CD1c-positive myeloid dendritic cell (primary cell): Measurements from ENCODE around the gene PUDP.
A peak's percentile ranks its signal among the peaks of the same experiment; 100 is the strongest.

Experiments
- DNase-seq: peaks from one replicate; pipeline ENCODE4 v3.0.0-alpha.2; 2016; ENCODE audit errors: extremely low spot score

PUDP gene

DNA sequence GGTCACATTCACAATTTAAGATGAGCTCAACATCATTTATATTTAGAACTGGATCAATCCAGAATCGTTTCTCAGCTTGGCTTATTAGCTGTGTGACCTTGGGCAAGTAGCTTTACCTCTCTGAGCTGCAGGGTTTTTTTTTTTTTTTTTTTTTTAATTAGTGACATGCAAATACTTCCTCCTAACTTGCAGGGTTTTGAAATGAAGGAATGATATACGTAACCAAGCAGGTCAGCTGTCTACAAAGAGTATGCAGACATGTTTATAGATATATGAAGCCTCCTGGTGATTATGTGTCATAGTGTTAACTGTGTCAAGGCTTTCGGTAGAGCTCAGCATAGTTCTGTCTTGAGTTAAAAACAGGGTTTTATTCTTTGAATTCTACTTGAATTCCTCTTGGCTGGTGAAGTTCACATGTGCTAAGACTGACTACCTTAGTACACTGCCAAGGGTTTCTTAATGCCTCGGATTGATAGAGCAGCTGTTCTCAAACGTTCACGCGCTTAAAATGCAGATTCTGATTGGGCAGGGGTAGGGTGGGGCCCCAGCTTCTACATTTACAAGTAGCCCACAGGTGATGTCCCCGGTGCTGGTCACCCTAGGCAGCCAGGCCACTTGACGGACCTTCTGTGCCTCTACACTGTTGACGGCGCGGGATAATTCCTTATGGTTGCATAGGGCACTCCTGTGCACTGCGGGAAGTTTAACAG is 1.1 kb downstream of the PUDP start:
- DNase-seq: peak; percentile 23

DNA sequence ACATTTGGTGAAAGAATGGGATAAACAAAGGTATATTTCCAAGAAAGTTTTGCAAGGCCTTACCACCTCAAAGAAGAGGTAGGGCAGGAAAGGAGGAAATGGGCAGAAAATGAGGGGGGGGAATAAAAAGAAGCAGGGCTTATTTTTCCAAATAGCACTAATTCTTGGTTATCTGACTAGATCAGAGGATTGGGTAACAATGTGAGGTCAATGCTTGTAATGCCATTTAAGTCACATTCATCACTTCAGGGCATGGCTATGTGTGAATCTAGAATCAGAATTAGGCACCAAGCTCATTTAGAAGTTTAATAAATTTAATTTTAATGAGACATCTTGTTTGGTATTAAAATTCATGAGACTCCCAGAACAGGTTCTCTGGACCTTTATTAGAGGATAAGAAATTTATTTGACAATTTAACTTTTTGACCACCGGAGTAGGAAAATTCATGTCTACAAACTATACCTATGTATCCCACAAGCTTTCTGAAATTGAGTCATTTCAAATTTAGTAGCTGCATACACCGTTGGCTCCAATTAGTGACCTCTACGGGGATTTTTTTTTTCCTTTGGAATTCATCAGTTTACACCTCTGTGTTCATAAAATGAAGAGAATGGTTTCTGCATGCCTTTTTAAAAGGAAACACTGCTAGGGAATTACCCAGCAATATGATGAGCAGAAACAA is 1.8 kb downstream of the PUDP start:
- DNase-seq: peak; percentile 5

DNA sequence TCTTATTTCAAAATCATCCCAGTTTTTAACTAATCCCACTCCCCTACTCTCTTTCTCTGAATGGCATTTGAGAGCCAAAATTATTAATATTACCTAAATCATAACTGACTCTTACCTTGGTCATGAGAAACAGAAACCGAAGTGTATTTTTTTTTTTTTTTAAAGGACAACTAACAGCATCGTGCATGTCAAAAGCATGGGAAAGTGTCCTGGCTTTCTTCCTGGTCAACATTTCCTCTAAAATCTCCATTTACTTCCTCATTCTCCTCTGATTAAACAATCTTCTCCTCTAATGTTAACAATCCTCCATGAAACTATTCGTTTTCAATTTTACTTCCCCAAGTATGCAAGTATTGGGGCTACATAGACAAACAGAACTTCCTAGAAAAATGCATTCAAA is 2.5 kb downstream of the PUDP start:
- DNase-seq: peak; percentile 31

DNA sequence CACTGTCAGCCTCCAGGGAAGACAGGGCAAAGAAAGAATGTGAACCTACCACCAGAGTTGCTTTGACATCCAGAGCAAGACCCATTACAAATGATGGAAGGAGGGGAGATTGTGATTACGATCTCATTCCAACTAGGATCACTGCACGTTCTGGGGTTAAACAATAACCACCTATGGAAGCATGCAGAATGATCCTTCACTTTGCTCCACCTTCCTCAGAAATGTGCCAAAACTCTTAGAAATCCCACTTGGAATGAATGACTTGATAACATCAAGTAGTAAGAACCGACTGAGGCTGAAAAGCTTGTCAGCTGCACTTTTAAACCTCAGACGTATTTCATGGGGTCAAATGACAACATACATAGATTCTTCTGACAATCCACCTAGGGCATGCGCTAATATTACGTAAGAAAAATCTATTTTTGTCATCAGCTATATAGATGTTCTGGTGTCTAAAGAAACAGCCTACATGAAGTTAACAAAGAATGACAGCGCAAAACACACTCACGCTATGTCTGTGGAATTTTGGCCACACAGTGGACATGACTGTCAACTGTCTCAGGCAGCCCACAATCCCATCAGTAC is 3.9 kb downstream of the PUDP start:
- DNase-seq: no peak

DNA sequence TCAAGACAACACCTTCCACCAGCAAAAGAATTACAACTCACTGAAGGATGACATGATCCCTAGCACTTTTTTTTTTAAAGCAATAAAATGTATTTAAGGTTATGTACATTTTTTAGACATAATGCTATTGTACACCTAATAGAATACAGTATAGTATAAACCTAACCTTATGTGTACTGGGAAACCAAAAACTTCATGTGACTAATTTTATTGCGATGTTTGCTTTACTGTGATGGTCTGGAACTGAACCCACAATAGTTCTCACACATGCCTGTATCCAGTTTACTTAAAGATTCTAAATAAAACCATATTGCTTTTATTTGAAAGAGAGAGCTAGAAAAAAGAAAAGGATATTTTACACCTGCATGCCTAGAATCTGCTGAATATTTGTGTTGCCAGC is 4.9 kb downstream of the PUDP start:
- DNase-seq: no peak

- DNase-seq: no peak
Measured at GRCh38 chrX:7139202-7140081, 8.5 kb downstream of the PUDP start.

- peak; percentile 2 for DNase-seq
Measured at GRCh38 chrX:7134981-7135380, 13.0 kb downstream of the PUDP start.

DNA sequence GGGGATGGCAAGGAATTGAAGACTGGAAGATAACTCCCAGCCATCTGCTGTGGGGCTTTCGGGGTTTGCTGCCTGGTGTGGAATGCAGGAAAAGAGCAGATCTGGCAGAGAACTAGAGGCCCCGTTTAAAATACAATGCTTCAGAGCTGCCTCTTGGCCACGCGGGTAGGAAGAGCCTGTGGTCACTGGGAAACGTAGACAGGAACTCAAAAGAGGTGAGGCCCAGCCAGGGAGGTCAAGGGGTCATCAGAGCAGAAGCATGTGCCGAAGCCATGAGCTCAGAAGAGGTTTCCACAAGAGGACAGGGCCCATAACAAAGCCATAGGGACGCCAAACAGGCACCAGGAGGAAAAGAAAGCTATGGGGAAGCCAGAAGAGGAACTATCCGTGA is 14.9 kb downstream of the PUDP start:
- peak; percentile 17 for DNase-seq

DNA sequence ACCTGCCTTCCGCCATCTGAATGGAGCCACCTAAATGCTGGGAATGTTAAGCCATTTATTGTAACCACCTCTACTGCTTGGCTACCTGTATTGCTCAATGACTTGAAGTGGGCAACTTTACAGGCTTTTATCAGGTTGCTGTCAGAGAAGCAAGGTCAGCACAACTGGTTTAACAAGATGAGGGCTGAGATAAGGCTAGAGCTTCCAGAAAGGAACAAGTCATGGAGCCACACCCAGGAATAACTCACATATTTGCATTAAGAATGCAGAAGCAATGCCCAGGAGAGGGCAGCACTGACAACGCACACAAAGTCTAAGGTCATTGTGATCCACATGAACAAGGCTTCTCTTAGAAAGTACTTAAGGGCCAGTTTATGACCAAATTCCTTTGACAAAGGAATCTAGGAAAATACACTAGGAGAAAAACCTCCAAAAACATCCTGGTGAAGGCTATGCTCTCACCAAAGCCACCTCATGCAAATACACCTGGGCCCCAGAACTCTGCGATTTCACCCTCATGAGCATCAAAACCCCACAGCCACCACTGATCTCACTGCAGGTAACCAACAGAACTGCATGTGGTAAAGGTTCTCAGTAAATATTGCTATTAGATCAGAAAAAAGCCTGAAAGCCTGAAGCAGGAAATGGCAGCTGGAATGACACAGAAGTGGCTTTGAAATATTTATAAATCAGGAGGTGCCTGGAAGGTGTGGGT is 15.5 kb downstream of the PUDP start:
- DNase-seq: peak; percentile 34

GRCh38 chrX:7131621-7132020 is 16.3 kb downstream of the PUDP start:
- DNase-seq: no peak

DNA sequence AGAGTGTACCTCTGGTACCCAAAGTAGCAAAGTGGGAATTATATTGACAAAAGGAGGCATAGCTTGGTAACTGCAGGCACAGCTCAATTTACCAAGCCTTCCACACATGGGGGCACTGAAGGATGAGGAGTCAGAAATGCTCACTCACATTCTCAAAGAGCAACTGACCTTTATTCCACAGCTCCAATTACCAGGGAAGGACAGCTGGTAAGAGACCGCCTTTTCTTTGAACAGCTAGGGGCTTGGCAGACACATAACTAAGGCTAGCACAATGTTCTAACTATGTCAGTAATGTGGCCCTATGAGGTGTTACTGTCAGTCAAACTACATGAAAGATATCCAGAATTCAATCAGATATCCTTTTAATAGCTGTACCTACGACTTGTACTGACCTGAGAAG is 20.9 kb downstream of the PUDP start:
- DNase-seq: no peak

DNA sequence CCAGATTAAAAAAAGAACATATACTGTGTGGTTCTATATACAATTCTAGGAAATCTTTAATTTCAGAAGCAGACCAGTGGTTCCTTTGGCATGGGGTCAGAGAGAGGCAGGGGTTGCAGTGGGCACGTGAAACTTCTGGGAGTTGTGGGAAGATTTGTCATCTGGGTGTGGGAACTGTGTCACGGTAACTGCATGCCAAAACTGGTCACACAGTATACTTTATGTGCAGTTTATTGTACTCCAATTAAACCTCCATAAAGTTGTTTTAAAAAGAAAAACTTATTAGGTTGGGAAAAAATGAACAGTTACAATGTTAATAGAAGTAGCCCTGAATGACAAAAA is 27.1 kb downstream of the PUDP start:
- DNase-seq: no peak

GRCh38 chrX:7119950-7120877 is 27.7 kb downstream of the PUDP start:
- DNase-seq: no peak

DNA sequence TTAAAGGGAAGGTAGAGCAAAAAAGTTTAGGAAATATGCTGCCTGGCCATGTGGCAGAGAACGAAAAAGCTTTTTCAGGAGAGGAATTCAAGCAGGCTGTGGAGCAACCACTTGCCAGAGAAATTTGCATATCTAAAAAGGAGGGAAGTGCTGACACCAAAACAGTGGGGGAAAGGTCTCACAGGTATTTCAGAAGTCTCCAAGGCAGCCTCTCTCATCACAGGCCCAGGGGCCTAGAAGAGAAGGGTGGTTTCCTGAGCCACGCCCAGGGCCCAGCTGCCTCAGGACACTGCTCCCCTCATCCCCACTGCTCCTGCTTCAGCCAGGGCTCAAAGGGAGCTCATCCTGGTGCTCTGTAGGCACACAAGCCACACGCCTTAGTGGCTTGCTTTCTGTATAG is 30.4 kb downstream of the PUDP start:
- no peak for DNase-seq

DNA sequence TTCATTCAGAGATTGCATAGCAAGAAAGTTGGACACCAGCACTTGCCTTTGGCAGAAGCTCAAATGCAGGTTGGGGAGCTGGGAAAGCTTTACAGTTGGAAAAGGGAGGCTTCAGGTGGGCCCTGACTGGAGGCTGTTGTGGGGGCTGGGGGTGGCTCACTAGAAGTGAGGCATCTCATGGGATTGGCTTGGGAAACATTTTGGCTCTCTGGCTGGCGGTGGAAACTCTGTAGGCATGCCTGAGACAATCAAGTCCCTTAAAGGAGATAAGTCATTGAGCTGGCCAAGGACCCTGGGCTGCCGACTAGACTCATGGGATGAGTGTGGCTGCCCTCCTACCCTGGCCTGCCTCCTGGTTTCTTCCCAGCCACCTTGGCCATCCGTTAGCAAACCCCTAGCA is 31.9 kb downstream of the PUDP start:
- no peak for DNase-seq

DNA sequence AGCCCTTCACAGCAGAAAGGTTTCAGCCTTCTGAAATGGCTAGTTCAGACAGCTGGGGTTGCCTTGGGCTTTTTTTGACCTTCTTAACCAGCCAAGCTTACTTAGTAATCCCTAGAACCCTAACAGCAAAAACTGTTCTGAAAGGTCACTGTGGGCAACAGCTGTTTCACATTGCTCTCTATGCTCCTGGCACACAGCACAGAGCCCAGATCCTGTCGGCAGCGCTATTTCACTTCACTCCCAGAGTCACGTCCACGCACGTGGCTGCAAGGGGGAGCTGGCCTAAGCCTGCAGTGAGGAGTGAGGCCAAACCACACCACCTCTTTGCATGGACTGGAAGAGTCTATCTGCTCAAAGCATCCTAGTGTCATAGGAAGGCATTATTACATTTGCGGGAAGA is 32.4 kb downstream of the PUDP start:
- no peak for DNase-seq

DNA sequence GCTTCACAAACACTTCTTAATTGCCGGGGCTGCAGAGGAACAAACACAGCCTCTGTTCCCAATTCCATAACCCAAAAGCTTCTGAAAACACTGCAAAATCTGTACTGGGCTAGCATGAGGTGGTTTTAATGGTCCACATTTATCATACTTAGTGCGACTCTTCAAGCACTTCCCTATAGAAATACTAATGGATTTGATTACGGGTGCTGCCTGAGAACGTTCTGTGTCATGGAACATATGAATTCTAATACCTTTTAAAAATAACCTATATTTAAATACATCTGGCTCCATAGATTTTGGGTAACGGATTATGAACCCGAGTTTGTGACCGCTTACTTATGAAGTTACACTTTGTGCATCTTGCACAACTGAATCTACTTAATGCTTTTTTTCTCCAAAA is 35.9 kb downstream of the PUDP start:
- no peak for DNase-seq

DNA sequence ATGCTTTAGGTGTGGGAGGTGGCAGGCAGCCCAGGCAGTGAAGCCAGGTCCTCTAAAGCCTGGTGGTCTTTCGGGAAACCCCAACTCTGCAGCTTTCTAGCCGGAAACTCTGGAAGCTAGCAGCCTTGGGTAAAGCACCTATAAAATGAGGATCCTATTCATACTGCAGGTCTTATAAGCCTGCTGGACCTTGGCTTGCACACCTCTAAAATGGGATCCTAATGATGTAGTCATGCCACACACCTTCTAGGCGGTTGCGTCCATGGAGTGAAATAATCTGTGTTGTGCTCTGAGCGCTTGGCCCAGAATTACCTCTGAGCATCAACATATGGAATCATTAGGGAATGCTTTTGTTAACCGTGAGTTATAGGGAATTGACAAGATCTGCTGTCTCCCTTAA is 36.4 kb downstream of the PUDP start:
- DNase-seq: no peak

- no peak for DNase-seq
Measured at GRCh38 chrX:7110821-7111276, 37.1 kb downstream of the PUDP start.
